Pons (tissue), 1 donor: ENCODE measurements around the gene MAPK9.
"Not testable (repeated sequence)": the region's sequence is repeated elsewhere in the genome, so short reads cannot be mapped to it uniquely, and the experiment has no call there.

ENCODE experiments used
- DNase-seq: peaks from one replicate; pipeline ENCODE4 v3.0.0-alpha.2; 2016; ENCODE audit warnings: low spot score

The MAPK9 gene

GRCh38 chr5:180235077-180235476 is 56.8 kb downstream of the MAPK9 start:
- DNase-seq = no peak

- DNase-seq = no peak
Observed at GRCh38 chr5:180234271-180234670, 57.6 kb downstream of the MAPK9 start.

GRCh38 chr5:180233729-180234128 is 58.2 kb downstream of the MAPK9 start:
- DNase-seq = no peak

GRCh38 chr5:180230017-180230416 is 61.9 kb downstream of the MAPK9 start:
- DNase-seq = no peak

DNA sequence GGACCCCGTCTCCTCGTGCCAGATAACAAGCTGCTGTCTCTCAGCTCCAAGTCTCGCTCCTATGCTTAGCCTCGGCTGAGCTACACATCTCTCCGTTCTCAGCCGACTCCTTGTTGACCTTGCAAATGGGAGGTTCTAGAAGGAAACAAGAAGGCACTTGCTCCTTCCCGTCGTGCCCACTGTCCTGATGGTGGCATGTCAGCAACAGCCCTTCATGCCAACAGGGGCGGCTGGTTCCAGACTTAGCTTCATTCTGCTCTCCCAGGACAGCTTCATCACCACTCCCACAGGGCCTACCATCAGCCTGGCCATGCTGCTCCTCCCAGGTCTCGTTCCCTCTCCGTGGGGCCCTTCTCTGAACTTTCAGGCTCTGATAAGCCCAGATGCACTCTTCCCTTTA is 69.8 kb downstream of the MAPK9 start:
- DNase-seq = no peak

GRCh38 chr5:180217797-180218196 is 74.1 kb downstream of the MAPK9 start:
- no peak for DNase-seq

- DNase-seq = no peak
Observed at GRCh38 chr5:180216646-180217171, 75.2 kb downstream of the MAPK9 start.

GRCh38 chr5:180215783-180216630 is 75.9 kb downstream of the MAPK9 start:
- DNase-seq = no peak

DNA sequence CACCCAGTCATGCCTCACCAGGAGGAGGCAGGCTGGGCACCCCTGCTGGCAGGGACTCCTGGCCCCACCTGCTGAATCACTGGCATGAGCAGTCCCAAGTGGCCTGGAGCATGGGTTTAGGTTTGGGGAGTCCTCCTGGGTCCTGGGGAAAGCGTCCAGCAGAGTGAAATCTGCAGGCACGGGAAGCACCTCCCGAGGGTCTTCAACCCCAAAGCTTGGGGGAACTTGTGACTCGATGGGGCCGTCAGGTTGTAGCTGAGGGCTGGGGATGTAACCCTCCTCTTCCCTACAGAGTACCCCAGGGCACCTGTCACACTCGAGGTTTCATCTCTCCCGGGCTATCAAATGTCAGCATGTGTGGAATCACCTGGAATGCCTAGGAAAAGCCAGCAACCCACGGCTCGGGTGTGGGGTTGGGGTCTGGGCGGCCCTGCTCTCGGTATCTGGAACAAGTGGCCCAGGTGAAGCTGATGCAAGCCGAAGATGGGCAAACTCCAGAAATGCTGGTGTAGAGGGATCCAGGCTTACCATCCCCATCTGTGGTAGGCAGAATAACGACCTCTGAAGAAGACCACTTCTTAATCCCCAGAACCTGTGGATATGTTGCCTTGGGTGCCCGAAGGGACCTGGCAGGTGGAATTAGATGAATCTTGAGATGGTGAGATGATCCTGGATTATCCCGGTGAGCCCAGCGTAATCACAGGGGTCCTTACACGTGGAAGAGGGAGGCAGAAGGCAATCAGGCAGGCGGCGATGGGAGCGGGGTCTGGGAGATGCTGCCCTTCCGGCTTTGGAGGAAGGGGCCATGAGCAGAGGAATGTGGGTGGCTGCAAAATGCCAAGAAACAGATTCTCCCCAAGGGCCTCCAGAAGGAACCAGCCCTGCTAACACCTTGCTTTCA is 76.8 kb downstream of the MAPK9 start:
- DNase-seq = no peak

GRCh38 chr5:180213657-180214207 is 78.2 kb downstream of the MAPK9 start:
- DNase-seq = no peak

- DNase-seq = no peak
Observed at GRCh38 chr5:180213256-180213600, 78.7 kb downstream of the MAPK9 start.

DNA sequence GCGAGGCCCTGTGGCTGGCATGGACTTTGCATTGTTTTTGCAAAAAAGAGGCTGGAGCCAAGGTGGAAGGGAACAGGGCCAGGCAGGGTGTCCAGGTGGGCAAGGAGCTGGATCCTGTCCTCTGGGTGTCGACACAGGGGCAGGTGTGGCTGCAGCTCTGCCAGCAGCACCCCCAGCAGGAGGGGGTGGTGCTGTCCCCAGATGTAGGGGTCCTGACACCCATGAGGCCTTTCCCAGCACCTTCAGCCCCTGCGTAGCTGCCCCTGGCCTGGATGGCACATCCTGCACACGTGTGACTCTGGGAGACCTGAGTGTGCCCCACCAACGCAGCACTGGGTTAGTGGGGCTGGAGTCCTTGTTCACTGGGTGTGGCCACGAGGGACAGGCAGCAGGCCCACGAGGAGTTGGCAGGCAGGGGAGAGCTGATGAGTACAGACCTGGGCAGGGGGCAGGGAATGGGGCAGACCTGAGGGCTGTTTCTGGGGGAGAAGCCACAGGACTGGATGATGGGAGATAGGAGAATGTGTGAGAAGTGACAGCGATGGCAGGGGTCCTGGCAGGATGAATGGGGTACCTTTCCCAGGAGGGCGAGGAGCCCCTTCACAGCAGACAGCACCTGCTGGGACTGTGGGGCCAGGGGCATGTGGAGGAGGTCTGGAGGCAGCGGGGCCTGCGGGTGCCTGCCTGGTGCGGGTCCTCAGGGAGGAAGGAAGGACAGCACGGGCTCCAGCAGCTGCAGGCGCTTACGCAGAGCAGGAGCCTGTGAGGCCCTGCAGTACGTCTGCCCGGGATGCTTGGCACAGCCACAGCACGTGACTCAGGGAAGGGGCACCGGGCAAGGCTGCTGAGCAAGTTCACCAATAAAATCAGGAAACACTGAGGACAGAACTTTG is 79.3 kb downstream of the MAPK9 start:
- DNase-seq = no peak

- DNase-seq = no peak
Observed at GRCh38 chr5:180211761-180212035, 80.2 kb downstream of the MAPK9 start.

DNA sequence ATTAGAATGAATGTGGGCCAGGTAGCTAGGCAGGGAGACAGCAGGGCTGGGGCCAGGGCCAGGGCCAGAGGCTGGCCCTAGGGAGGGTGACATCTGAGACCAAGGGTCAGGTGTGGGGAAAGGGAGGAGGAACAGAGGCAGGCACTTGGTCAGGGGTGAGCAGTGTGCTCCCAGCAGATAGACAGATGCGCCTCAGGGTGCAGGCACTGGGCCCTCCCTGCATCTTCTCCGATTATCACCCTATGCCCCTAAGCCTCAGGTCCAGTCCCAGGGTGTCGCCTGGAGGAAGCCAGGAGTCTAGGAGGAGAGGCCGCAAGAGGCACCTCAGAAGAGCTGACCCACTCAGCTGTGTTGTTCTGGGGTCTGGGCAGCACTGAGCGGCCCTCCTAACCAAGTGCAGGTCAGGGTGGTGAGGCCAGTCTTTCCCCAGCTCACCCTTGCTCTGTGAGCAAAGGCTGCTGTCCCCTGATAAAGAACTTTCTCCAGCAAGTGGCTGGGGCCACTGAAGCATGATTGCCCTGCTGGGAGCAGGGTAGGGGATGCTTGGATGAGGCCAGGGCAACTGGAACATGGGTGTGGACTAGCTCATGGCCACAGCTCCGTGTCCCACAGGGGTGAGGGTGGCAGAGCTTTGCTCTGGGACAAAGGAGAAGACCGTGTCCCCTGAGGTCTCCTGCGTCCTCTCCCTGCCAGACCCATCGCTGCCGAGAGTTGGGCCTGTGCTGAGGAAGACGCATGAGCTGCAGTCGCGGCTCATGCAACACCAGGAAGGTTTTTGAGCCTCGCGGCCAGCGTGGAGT is 80.7 kb downstream of the MAPK9 start:
- no peak for DNase-seq

GRCh38 chr5:180210077-180210476 is 81.8 kb downstream of the MAPK9 start:
- DNase-seq = not testable (repeated sequence)

DNA sequence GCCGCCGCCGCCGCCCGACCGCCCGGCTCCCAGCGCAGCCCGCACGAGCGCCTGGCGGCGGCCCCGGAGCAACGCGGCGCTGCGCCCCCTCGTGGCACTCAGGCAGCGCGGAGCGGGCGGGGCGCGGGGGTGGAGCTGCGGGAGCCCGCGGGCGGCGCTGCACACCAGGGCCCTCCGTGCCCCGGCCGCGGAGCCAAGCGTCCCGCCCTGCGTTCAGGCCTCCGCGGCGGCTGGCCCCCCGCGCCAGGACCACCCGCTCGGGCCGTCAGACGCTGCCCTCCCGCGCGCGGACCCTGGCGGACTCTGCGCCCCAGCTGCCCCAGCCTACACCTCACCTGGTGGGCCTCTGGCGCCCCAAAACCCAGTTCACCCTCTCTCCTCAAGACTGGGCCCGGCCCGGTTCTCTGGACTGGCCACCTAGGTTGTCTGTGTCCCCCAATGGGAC is 82.7 kb downstream of the MAPK9 start, which contains the start of gene RASGEF1C:
Gene RASGEF1C, minus strand, starts transcription at position 75 of the 445 bp plus-strand sequence. CDS start 71,159 bp downstream, outside the sequence.
- no peak for DNase-seq

- DNase-seq = no peak
Observed at GRCh38 chr5:180208435-180209081, 83.3 kb downstream of the MAPK9 start.

GRCh38 chr5:180208038-180208434 is 83.8 kb downstream of the MAPK9 start:
- no peak for DNase-seq

- DNase-seq = no peak
Observed at GRCh38 chr5:180207593-180207992, 84.3 kb downstream of the MAPK9 start.

GRCh38 chr5:180206993-180207392 is 84.9 kb downstream of the MAPK9 start:
- DNase-seq = no peak
